ENCODE results near the gene AMBRA1.
A peak's percentile ranks its signal among the peaks of the same experiment; 100 is the strongest.

The AMBRA1 gene

GRCh38 chr11:46413760-46414465 lies 179.9 kb downstream of the AMBRA1 start:
- Mint-ChIP-seq H3K36me3 (peaks cover 54 to 59% of the 10 kb centered on the region in 2 donors), H3K4me3 (no peak overlapping the region), H3K27me3 (no peaks in the 10 kb centered on the region), H3K4me1 (no peaks in the 10 kb centered on the region), H3K27ac (no peak overlapping the region), H3K9me3 (no peaks in the 10 kb centered on the region)
- no peak for ATAC-seq (replicated peaks)
- DNase-seq, result no peak

DNA sequence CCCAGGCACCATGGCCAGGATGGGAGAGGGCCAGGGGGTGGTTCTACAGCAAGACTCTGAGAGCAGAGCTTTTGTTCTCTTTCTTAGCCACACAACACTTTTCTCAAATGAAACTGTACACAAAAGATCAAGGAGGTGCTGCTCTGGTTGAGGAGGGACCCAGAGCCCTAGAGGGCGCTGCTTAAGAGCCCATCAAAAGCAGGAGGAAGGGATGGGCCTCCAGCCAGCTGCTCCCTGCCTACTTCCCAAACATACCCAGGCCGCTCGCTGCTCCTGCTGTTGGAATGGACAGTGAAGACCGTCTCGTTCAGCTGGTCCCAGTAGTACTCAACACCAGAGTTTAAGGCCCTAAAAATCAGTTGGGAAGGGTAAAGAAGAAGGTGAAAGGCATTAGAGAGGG lies 183.8 kb downstream of the AMBRA1 start:
- H3K9me3 Mint-ChIP-seq, result no peaks in the 10 kb centered on the region
- DNase-seq (no peak), ATAC-seq (replicated peaks) (no peak)
- no peaks in the 10 kb centered on the region for H3K4me1 Mint-ChIP-seq
- no peak overlapping the region for H3K4me3 Mint-ChIP-seq
- no peaks in the 10 kb centered on the region for H3K27me3 Mint-ChIP-seq
- no peak overlapping the region for H3K27ac Mint-ChIP-seq
- peaks cover 49 to 53% of the 10 kb centered on the region in 2 donors for H3K36me3 Mint-ChIP-seq

GRCh38 chr11:46408407-46408986 lies 185.3 kb downstream of the AMBRA1 start:
- ATAC-seq (replicated peaks), result no peak
- peak overlapping the region; percentile 31 for H3K27ac Mint-ChIP-seq
- H3K4me1 Mint-ChIP-seq, result no peaks in the 10 kb centered on the region
- H3K36me3 Mint-ChIP-seq, result peaks cover 47 to 49% of the 10 kb centered on the region in 2 donors
- DNase-seq, result no peak
- no peaks in the 10 kb centered on the region for H3K9me3 Mint-ChIP-seq
- H3K4me3 Mint-ChIP-seq, result no peak overlapping the region
- H3K27me3 Mint-ChIP-seq, result no peaks in the 10 kb centered on the region

GRCh38 chr11:46407635-46408034 lies 186.2 kb downstream of the AMBRA1 start:
- Mint-ChIP-seq H3K27ac (no peak overlapping the region), H3K27me3 (no peaks in the 10 kb centered on the region), H3K4me1 (no peaks in the 10 kb centered on the region), H3K36me3 (peaks cover 47 to 53% of the 10 kb centered on the region in 2 donors), H3K9me3 (no peaks in the 10 kb centered on the region), H3K4me3 (no peak overlapping the region)
- ATAC-seq (replicated peaks) (no peak), DNase-seq (no peak)

DNA sequence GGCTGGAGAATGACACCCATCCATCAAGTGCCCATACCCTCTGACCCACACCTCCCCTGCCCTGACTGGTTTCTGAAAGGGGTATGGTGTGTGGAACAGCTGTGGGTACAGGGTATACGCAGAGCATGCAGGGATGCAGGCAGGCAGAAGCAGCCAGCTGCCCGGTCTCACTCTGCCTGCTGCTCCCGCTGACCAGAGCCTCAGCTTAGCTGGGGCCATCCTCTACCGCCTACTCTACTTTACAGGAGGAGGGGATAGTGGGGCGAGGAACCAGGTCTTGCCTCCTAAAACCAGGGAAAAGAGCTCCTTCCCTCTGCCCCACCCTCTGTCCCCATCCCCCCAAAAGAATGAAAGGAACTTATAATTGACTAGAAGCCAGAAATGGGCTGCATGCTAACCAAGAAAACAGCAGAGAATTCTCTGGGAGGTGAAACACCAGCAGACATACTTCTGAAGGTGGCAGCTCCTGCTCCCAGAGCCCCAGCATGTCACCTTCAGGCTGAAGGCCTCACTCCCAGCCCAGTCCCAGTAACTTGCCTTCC lies 189.3 kb downstream of the AMBRA1 start:
- ATAC-seq (replicated peaks) (no peak), DNase-seq (no peak)
- no peaks in the 10 kb centered on the region for H3K4me1 Mint-ChIP-seq
- no peak overlapping the region for H3K4me3 Mint-ChIP-seq
- no peaks in the 10 kb centered on the region for H3K27me3 Mint-ChIP-seq
- no peak overlapping the region for H3K27ac Mint-ChIP-seq
- no peaks in the 10 kb centered on the region for H3K9me3 Mint-ChIP-seq
- H3K36me3 Mint-ChIP-seq, result peaks cover 55 to 65% of the 10 kb centered on the region in 2 donors

DNA sequence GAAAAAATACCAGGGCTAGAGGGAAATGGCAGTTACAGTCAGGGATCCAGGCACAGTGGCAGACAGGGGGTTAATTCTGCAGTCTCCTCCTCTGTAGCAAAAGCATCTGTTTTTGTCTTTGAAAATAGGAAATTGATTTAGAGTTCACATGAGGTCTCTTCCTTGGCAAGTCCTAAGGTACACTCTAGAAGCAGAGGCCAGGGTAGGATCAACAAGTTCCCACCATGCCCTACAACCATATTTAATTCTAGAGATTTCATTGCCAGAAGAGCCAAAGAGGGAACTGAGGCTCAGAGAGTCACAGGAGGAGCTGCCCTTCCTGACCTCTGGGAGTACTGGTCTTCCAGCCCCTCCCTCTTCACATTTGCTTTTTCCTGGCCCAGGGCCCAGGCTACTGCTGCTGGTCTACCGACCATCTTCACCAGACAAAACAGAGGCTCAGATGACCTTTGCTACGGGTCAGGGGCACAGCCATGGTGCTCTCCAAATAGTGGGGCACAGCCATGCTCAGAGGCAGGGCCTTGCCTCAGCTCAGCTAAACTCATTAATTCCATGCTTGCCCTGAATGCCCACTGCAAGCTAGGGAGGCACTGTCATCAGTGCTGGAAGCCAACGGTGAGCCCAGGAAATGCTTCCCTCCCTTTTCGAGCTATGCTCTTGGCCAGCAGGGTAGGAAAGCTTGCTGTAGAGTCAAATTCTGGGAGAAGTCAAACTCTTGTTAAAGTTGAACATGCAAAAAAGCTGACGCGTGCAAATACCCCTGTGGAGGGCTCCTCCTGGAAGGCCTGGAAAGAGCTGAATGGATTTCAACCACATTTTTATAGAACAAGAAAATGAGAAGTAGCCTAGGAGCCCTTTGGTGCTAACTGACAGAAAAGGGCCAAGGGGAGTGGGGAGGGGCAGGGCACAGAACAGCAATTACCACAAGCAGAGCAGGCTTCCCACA lies 190.6 kb downstream of the AMBRA1 start:
- Mint-ChIP-seq H3K4me1 (no peaks in the 10 kb centered on the region), H3K27ac (no peak overlapping the region), H3K36me3 (peaks cover 54 to 65% of the 10 kb centered on the region in 2 donors), H3K27me3 (no peaks in the 10 kb centered on the region), H3K4me3 (no peak overlapping the region), H3K9me3 (no peaks in the 10 kb centered on the region)
- ATAC-seq (replicated peaks), result no peak
- no peak for DNase-seq

DNA sequence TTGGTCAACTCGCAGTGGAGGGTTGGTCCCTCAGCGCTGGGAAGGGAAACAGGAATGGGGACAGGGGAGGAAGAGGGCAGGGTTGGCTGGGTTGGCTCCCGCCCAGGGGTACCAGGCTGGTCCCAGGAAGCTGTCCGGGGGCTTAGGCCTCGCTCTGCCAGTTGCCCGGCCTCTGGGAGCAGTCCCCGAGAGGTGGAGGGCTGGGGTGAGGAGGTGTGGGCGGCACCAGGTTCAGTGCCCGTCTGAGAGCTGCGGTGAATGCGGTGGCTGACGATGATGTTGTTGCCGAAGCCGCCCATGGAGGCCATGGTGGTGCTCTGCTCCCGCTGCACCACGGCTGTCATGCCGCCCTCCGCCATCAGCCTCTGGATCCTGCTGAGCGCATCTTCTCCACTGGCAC lies 196.3 kb downstream of the AMBRA1 start:
- H3K9me3 Mint-ChIP-seq, result no peaks in the 10 kb centered on the region
- peaks cover 10 to 12% of the 10 kb centered on the region in 2 donors for H3K4me1 Mint-ChIP-seq
- ATAC-seq (replicated peaks), result no peak
- peak overlapping the region; percentile 21 for H3K27ac Mint-ChIP-seq
- H3K4me3 Mint-ChIP-seq, result no peak overlapping the region
- peaks cover 12 to 17% of the 10 kb centered on the region in 2 donors for H3K27me3 Mint-ChIP-seq
- peaks cover 49 to 51% of the 10 kb centered on the region in 2 donors for H3K36me3 Mint-ChIP-seq
- DNase-seq, result no peak

DNA sequence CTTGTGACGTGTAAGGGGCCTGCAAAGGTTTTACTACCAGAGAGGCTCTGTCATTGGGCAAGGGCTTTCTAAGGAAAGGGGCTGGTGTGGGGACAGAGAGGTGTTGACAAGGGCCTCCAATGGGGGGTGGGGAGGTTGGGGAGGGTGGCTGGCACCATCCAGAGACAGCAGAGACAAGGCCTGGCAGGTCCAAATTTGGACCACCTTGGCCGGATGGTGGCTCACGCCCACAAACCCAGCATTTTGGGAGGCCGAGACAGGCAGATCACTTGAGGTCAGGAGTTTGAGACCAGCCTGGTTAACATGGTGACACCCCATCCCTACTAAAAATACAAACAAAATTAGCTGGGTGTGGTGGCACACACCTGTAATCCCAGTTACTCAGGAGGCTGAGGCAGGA lies 200.1 kb downstream of the AMBRA1 start:
- no peak overlapping the region for H3K4me3 Mint-ChIP-seq
- H3K36me3 Mint-ChIP-seq, result peaks cover 27 to 29% of the 10 kb centered on the region in 2 donors
- no peak for DNase-seq
- no peaks in the 10 kb centered on the region for H3K9me3 Mint-ChIP-seq
- H3K27ac Mint-ChIP-seq, result no peak overlapping the region
- peaks cover 35 to 37% of the 10 kb centered on the region in 2 donors for H3K27me3 Mint-ChIP-seq
- H3K4me1 Mint-ChIP-seq, result peaks cover 19 to 32% of the 10 kb centered on the region in 2 donors
- no peak for ATAC-seq (replicated peaks)

GRCh38 chr11:46393231-46393616 lies 200.6 kb downstream of the AMBRA1 start:
- Mint-ChIP-seq H3K27me3 (peaks cover 40 to 42% of the 10 kb centered on the region in 2 donors), H3K4me3 (peak overlapping the region; percentile 81 to 84), H3K4me1 (peaks cover 19 to 32% of the 10 kb centered on the region in 2 donors), H3K9me3 (no peaks in the 10 kb centered on the region), H3K36me3 (peaks cover 24% of the 10 kb centered on the region in 2 donors), H3K27ac (peak overlapping the region; percentile 87)
- DNase-seq, result no peak
- no peak for ATAC-seq (replicated peaks)

DNA sequence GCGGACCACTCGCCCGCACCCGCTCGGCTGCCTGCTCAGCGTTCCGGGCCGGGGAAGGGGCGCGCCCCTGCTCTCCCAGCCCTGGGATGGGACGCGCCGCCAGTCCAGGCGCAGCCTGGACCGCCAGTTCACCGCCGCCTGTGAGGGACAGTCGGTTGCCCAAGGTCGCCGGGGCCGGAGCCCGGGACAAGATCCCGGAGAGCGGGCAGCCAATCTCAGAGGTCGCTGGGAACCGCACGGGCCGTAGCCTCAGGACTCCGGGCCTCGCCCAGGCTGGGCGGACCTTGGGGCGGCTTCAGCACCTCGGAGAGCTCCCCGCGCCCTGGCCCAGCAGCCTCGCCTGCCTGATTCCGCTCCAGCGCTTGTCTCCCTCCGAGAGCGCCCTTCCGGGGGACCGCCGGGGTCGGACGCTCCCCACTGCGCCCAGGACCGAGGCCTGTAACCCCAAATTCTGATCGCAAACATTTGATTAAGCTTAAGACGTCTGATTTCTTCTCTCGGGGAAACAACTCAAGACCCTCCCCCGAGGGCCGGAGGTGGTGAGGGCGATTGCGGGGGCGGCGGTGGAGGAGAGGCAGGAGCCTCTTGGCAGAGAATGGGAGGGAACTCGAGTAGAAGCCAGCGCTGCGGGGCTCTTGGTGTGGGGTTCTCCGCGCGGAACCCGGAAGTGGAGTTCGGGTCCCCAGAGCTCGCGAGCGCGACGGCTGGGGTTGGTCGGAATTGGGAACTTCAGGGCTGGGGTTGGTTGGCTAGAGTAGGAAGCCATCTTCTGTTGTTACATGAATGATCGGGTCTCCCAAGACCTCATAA lies 201.2 kb downstream of the AMBRA1 start:
- Mint-ChIP-seq H3K27ac (peak overlapping the region; percentile 87), H3K36me3 (peaks cover 19 to 20% of the 10 kb centered on the region in 2 donors), H3K27me3 (peaks cover 45 to 48% of the 10 kb centered on the region in 2 donors), H3K9me3 (no peaks in the 10 kb centered on the region), H3K4me1 (peaks cover 22 to 32% of the 10 kb centered on the region in 2 donors), H3K4me3 (peak overlapping the region; percentile 81 to 84)
- peak; percentile 80 to 84 for ATAC-seq (replicated peaks)
- DNase-seq, result peak; percentile 62

DNA sequence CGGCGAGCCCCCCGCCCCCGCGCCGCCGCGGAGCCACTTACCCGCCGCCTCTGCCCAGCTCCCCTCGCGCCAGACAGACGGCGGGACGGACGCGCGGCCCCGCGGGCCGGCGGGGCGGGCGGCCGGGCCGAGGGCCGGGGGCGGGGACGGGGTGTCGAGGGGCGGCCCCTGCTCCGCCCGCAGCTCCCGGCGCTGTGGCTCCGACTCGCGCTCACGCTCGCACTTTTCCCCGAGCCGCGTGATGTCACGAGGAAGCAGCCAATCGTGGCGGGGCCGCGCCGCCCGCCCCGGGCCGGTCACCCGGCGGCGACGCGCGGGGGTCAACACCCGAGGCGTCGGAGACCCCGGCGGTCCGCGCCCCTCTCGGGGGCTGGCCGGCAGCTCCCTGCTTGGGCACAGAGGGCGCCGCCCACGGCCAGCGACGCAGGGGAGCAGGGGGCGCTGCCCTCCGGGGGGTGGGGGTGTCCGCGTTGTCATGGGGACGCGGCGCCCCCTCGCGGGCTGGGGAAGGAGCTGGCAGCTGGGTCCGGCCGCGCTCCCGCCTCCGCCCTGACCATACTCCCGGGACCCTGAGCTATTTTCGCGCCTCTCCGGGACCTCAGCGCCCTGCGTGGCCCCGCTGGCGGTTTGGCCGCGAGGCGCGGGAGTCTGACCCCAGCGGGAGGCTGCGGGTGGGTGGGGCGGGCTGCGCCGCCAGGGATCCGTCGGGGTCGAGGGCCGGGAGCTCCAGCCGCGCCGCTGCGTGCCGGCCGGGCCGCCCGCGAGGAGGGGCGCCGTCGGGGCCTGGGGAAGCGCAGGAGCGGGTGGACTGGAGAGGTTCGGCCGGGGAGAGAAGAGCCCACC lies 202.0 kb downstream of the AMBRA1 start, which contains the start of gene CHRM4:
Gene CHRM4 (minus strand): TSS at position 199 of the 843 bp plus-strand sequence. CDS start 5,219 bp downstream, outside the sequence.
- Mint-ChIP-seq H3K4me3 (peak within 1 kb of the TSS; percentile 81 to 84), H3K36me3 (peaks cover 10 to 12% of the 10 kb centered on the region in 2 donors), H3K27ac (peak within 1 kb of the TSS; percentile 87), H3K4me1 (peaks cover 22 to 32% of the 10 kb centered on the region in 2 donors), H3K9me3 (no peaks in the 10 kb centered on the region), H3K27me3 (peaks cover 52 to 56% of the 10 kb centered on the region in 2 donors)
- DNase-seq (no peak), ATAC-seq (replicated peaks) (no peak)

- Mint-ChIP-seq H3K9me3 (no peaks in the 10 kb centered on the region), H3K4me1 (peaks cover 22 to 32% of the 10 kb centered on the region in 2 donors), H3K27me3 (peaks cover 58 to 63% of the 10 kb centered on the region in 2 donors), H3K27ac (no peak overlapping the region), H3K4me3 (no peak overlapping the region), H3K36me3 (peaks cover 4 to 7% of the 10 kb centered on the region in 2 donors)
- DNase-seq (no peak), ATAC-seq (replicated peaks) (no peak)
Observed at GRCh38 chr11:46391186-46391577, 202.6 kb downstream of the AMBRA1 start.

Measured in stimulated activated naive B cell treated with anti-CD40 and anti-IgM and Interleukin-4, amounts not matched to agents 10 μg/mL and 1 μg/mL and 100 μg/mL, for 72 hours (primary cell).